ENCODE measurements around the gene RIOX2. TPM values are rescaled to one million over a fixed set of nuclear protein-coding genes. Genes with fewer than 3 reads are reported as not detected.

RIOX2 gene
- total RNA-seq, 2 donors from 2014 or later: 17.1 to 20.0 TPM

Other genes starting within 250 kb of the RIOX2 start
- gene ARL6, start 207.7 kb downstream of the RIOX2 start, total RNA-seq: 1 to 10 TPM; 7.7 to 8.4 TPM
- gene CRYBG3, start 150.4 kb downstream of the RIOX2 start, total RNA-seq: 10 to 100 TPM; 21.6 to 21.8 TPM
- not detected for gene GABRR3, start 62.9 kb upstream of the RIOX2 start, total RNA-seq
- gene OR5AC2, start 114.7 kb upstream of the RIOX2 start, total RNA-seq: not detected
- gene OR5H1, start 158.3 kb upstream of the RIOX2 start, total RNA-seq: not detected
- gene OR5H14, start 175.0 kb upstream of the RIOX2 start, total RNA-seq: not detected
- not detected for gene OR5H15, start 194.3 kb upstream of the RIOX2 start, total RNA-seq

Measured in posterior vena cava (tissue), 2 donors.